TTC549 (cell line): ENCODE results near the gene GNB2.
"Not testable (repeated sequence)": the region's sequence is repeated elsewhere in the genome, so short reads cannot be mapped to it uniquely, and the experiment has no call there.

Experiments
- FAIRE-seq: peaks from 2 replicates; lab custom pipeline; 2012; peaks lifted over from hg19 to GRCh38; lab: Jason Lieb, UNC

GNB2 gene

DNA sequence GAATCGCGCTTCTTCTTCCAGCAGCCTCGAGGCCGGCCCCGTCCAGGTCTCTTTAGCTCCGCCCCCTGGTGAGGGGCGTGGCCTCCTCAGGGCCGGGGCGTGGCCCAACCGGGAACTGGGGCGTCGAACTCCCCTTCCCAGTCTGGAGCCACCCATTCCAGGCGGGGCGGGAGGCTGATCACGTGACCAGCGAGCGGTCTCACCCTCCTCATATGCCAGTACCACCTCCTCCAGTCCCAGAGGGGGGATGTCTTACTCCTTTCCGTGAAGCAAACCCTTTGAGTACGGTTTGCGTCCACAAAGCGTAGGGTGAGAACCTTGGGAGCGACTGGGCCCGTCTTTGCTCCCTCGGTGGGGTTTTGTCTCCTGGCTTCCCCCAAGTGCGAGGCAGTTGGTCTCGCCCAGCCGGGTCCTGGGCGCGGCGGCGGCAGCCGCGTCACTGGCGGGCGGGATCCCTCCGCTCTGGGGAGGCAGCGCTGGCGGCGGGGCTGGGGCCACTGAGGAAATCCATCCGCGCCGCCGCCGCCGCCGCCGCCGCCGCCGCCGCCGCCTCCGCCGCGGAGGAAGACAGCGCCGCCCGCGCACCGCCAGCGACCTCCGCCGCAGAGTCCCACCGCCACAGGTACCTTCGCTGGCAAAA lies at the start of gene GNB2:
TSS of gene GNB2 (plus strand) at position 439 of the 640 bp plus-strand sequence. CDS start 2,526 bp downstream, outside the sequence.
- FAIRE-seq = peak; percentile 90

DNA sequence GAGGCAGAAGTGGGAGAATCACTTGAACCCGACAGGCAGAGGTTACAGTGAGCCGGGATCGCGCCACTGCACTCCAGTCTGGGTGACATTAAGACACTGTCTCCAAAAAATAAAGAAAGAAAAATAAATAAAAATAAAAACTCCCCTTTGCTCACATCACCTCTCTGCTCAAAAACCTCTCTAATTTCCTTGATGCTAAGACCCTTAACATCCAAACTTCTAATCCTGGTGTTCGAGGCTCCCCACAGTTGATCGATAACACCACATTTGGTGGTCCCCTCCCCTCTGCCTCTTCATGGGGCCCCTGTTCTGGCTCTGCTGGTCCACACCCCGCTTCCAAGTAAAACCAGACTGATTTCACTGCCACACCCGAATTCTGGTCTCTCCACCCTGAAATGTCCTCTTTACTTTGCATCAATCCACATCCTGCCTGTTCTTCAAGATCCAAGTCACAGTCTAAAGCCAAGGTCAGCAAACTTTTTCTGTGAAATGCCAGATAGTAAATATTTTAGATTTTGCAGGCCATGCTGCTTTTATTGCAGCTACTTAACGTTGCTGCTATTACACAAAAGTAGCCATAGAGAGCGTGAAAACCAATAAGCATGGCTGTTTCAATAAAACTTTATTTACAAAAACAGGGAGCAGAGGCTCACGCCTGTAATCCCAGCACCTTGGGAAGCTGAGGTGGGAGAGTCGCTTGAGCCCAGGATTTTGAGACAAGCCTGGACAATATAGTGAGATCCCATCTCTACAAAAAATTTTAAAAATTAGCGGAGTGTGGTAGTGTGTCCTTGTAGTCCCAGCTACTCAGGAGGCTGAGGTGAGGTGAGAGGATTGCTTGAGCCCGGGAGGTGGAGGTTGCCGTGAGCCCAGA lies 49.4 kb upstream of the GNB2 start:
- FAIRE-seq = no peak

DNA sequence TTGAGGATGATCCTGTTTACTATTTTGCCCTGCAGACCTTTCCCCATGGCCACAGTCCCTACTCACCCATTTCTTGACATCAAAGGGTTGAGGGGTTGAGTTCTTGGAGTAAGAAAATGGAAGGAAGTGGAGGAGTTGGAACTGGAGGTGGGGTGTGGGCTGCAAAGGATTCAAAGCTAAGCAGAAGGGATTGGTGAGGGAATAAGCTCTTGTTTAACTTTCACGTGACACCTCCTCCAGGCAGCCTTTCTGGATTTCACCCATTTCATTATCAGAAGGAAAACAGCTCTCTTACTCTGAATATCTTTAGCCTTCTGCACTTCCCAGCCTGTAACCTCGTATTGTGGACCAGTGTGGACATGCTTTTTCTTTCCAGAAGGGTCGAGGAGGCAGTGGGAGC lies 47.5 kb upstream of the GNB2 start:
- FAIRE-seq = no peak

- FAIRE-seq = no peak
Observed at GRCh38 chr7:100626530-100627237, 46.9 kb upstream of the GNB2 start.

- FAIRE-seq = no peak
Observed at GRCh38 chr7:100627238-100627549, 46.3 kb upstream of the GNB2 start.

DNA sequence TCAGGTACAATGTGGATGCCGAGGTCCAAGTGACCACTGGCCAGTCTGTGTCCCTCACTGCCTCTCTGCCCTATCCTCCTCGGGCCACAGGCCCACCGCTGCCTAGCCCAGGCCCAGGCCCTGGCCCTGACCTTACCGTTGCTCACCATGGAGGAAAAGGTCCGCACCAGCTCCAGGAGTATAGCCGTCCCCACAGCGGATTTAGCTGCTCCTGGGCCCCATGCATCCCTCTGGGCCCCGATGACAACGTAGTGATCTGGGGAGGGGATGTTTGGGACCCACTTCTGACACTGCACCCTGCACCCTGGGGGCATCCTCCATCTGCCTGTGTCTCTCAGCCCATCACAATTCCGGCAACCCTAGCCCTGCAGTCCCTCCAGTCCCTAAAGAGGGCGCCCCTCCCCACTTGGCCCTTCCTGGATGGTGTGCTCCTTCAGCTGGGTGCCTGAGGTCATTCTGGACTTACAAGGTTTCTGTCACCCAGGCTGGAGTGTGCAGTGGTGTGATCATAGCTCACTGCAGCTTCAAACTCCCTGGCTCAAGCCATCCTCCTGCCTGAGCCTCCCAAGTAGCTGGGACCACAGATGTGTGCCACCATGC lies 44.3 kb upstream of the GNB2 start:
- no peak for FAIRE-seq

GRCh38 chr7:100630066-100630465 lies 43.5 kb upstream of the GNB2 start:
- FAIRE-seq = no peak

DNA sequence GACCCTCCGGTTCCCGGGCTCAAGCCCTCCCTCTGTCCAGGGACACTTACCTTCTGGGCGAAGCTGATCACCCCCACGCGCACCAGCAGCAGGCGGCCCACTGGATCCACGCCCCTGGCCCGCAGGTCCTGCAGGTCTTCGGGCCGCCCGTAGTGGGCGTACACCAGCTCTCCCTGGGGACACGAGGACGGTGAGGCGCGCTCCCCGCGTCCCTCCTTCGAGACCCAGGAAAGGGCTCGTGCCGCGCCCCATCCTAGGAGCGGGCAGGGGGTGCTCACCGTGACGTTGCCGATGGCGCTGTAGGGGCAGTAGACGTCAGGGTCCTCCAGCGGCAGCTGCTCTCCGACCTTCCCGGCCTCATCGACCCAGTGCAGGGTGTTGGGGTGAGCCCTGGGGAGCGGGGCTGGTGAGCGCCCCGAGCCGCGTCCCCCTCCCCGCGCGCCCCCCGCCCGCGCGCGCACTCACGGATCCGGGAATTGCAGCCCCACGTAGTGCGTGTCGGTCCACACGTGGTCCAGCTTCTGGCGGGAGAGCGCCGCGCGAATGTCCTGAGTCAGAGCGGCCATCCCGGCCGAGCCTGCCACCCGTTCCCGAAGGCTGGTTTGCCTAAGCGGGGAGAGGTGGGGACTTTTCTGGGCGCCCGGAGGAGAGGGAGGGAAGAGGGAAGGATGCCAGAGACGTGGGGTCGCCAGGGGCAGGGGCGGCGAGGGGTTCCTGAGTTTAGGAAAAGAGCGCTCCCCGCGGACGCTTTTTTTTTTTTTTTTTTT lies 40.4 kb upstream of the GNB2 start:
- FAIRE-seq = no peak

GRCh38 chr7:100639995-100640516 lies 33.5 kb upstream of the GNB2 start:
- no peak for FAIRE-seq

DNA sequence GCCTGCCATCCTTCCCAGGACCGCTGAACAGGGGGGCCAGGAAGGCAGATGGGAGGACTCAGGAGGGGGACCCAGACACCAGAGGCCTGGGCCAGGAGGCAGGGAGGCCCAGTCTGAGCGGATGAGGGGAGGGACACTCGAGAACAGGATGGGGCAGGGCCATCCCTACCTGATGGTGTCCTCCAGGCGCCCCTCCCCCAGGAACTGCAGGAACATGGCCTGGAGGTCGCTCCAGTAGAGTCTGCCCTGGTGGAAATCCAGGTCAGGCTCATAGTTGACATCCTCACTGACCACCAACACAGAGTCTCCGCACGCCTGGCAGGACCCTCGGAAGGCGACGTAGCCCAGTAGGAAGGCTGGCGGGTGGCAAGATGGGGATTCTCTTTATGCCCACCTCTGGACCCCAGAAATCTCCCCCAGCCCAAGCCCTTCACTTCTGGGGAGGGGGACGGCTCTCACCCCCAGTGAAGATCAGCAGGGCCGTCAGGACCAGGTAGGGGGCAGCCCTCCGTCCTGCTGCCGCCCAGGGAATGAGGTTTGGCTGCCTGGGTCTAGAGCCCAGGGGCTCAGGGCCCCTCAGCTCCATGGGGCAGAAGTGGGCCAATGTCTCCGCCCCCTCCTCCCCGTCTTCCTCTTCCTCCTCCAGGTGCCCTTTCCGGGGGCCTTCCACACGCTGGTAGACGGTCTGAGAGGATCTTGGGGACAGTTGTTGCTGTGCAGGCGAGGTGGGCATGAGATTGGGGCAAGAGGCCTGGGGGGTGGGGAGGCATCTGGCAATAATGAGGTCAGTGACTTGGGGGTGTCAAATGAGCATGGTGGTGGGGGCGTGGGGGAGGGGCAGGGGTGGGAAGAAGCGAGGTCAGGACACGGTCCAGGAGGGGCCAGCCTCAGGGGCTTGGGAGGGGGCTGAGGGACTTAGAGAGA lies 32.8 kb upstream of the GNB2 start:
- no peak for FAIRE-seq

GRCh38 chr7:100641463-100641859 lies 32.1 kb upstream of the GNB2 start, which contains the start of gene TFR2:
Gene TFR2, minus strand, starts transcription at chr7:100641552. Its CDS starts 43 bp downstream, at chr7:100641509.
- FAIRE-seq = no peak

- FAIRE-seq = no peak
Observed at GRCh38 chr7:100641860-100642533, 31.5 kb upstream of the GNB2 start.

- FAIRE-seq = no peak
Observed at GRCh38 chr7:100642534-100642907, 31.0 kb upstream of the GNB2 start.

- FAIRE-seq = no peak
Observed at GRCh38 chr7:100649826-100650565, 23.5 kb upstream of the GNB2 start.

DNA sequence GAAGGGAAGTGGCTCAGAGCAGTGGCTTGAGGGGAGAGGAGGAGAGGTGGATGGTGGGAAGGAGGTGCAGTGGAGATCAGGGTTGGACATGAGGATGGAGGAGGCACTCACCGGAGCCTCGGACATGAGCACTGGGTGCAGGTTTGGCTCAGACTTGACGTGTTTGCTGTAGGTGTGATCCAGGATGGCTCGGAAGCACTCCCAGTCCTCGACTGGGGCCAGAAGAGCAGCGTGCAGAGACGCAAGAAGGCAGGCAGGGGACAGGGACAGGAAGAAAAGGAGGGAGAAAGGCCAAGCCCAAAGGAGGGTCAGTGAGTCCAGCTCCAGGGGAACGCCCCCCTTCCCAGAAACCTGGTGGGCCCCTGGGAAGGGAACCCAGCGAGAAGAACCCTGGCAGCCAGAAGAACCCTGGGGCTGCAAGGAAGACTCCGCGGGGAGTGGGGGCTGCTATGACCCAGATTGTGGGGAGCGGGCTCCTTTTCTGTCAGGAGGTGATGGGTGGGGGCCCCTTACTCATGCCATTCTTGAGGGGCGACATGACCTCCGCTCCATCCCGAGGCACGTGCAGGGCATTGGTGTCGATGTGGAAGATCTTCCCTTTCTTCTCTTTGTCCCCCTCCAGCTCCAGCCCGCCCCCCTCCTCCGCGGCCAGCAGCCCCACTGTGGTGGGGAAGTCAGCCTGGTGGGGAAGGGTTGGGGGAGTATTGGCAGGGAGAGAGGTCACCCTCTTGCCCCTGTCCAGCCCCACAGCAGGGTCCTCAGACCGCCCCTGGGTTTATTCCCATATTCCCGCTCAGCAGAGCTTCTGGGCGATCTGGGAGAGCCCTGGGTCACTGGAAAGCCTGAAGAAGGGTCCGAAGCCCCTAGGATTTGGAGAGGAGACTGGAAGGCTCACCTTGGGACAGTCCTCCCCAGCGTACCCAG lies 18.4 kb upstream of the GNB2 start:
- FAIRE-seq = no peak

DNA sequence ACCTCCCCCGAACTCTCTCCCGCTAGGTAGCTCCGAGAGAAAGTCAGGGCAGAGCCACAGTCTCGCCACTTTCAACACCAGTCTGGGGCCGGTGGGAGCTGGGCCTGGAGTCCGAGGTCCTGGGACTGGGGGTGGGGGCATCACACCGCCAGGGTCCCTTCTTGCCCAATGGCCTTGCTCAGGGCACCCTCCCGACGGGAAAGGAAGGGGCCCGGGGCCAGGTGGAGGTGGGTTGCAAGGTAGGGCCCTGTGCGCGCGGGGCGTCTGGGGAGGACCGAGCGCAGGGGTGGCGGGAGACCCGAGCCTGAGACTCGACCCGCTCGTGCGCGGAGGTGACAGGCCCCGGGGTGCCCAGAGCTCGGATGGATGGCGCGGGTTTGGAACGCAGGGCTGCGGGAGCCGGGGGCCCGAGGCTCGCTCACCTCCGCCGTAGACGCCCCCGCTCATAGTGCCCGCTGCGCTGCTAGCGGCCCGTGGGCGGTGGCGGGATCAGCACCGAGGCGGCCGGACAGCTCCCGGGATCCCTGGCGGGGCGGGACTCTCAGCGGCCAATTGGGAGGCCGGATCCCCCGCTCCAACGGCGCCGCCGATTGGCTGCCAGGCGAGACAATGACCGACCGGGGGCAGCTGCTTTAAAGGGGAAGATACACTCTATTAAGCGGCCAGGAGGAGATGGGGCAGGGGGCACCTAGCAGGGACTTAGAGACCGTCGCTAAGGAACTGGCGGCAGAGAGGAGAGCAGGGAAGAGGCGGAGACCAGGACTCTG lies 17.4 kb upstream of the GNB2 start, which contains the start of gene ACTL6B:
TSS of gene ACTL6B (minus strand) at position 541 of the 767 bp plus-strand sequence. CDS start at position 447, 94 bp downstream.
- FAIRE-seq = no peak

DNA sequence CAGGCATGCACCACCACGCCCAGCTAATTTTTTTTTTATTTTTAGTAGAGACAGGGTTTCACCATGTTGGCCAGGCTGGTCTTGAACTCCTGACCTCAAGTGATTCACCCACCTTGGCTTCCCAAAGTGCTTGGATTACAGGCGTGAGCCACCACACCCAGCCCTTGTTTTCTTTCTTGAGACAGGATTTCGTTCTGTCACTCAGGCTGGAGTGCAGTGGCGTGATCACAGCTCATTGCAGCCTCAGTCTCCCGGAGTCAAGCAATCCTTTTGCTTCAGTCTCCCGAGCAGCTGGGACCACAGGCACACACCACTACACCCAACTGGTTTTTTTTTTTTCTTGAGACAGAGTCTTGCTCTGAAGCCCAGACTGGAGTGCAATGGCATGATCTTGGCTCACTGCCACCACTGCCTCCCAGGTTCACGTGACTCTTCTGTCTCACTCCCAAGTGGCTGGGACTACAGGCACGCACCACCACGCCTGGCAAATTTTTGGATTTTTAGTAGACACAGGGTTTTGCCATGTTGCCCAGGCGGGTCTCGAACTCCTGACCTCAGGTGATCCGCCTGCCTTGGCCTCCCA lies 11.3 kb upstream of the GNB2 start:
- not testable (repeated sequence) for FAIRE-seq
